ENCODE data around the gene BACH2. TPM values are rescaled to one million over a fixed set of nuclear protein-coding genes. Genes with fewer than 3 reads are reported as not detected.

BACH2 gene
- total and polyA plus RNA-seq, 10 of the 15 experiments (the other 5 are each of a cell fraction or from before 2014, with no cell fraction given), result 0.03 to 0.28 (median 0.04) TPM; not detected in 3

GRCh38 chr6:90329386-90330077 is 32.9 kb upstream of the BACH2 start (continued):
- TF ChIP-seq BMI1 (IDR thresholded peaks at IDR 0.05; ENCODE audit: borderline replicate concordance) (no peak), ATF7 (IDR thresholded peaks at IDR 0.05; ENCODE audit: low read depth) (no peak), SP1 (IDR thresholded peaks at IDR 0.05; ENCODE audit: low read depth, low read length) (no peak), E2F4 (IDR thresholded peaks at IDR 0.05; ENCODE audit: low read depth, low read length) (no peak), ESRRA (IDR thresholded peaks at IDR 0.05; ENCODE audit: low read length) (no peak), PRDM15 (CRISPR knock-in tag; IDR thresholded peaks at IDR 0.05) (no peak)

- in situ Hi-C loops (cut with MboI) (no loop called here), intact Hi-C loops (cut with micrococcal nuclease; ENCODE audit: unreplicated experiment) (no loop called here)
- Histone ChIP-seq H3K27ac (ENCODE audit: control insufficient read depth, insufficient read depth) (no peak overlapping the region), H2AFZ (ENCODE audit: control insufficient read depth, low read depth, low read length) (no peak overlapping the region), H3K27me3 (replicated peaks in 1 of 2; ENCODE audit: control insufficient read depth in 2 of 2, insufficient read depth in 2 of 2, low read length in 1 of 2) (peaks cover 0 to 3% of the 10 kb centered on the region in 2 experiments; a peak in 1 of 4 replicates), H3K4me2 (ENCODE audit: control insufficient read depth, insufficient read depth) (no peak overlapping the region), H3K4me1 (ENCODE audit: control insufficient read depth, insufficient read depth, low read length) (no peaks in the 10 kb centered on the region), H3K79me2 (ENCODE audit: control insufficient read depth, insufficient read depth, low read length) (no peaks in the 10 kb centered on the region), H4K20me1 (ENCODE audit: control insufficient read depth, insufficient read depth) (no peaks in the 10 kb centered on the region), H3K36me3 (ENCODE audit: control insufficient read depth in 2 of 2, insufficient read depth in 2 of 2, low read length in 1 of 2) (no peaks in the 10 kb centered on the region), H3K4me3 (no peak overlapping the region), H3K9ac (ENCODE audit: control insufficient read depth, insufficient read depth, low read length) (no peak overlapping the region), H3K9me3 (replicated peaks; ENCODE audit: control insufficient read depth, insufficient read depth, low read length) (no peaks in the 10 kb centered on the region)
- SMC1A ChIA-PET (ENCODE audit: uncharacterized antibody, unreplicated experiment), result no interaction called here
- POLR2A ChIA-PET, result no interaction called here
- CTCF ChIA-PET, result no interaction called here
- DNase-seq (ENCODE audit: low read depth, low spot score) (no peak), FAIRE-seq (no peak), ATAC-seq (no peak)
- 20% methylated on average over 1 of the region's 1 CpG for WGBS (ENCODE audit: insufficient coverage, insufficient replicate concordance, low lambda C conversion rate, missing lambda C conversion rate)
- BruUV-seq (replicated peaks), result no TSS peak
- RAD21 ChIA-PET (ENCODE audit: unreplicated experiment), result no interaction called here
- TF ChIP-seq HCFC1 (IDR thresholded peaks at IDR 0.05; ENCODE audit: low read length), result no peak
- no peak for TF ChIP-seq JUND (IDR thresholded peaks at IDR 0.05; ENCODE audit: low read depth, low read length)
- TF ChIP-seq BCLAF1 (IDR thresholded peaks at IDR 0.05), result no peak
- TF ChIP-seq RELA (IDR thresholded peaks at IDR 0.05; ENCODE audit: borderline replicate concordance, partially characterized antibody), result no peak
- no peak for TF ChIP-seq BCL11A (IDR thresholded peaks at IDR 0.05; ENCODE audit: low read depth, low read length)
- TF ChIP-seq NRF1 (conservative IDR thresholded peaks at IDR 0.05; ENCODE audit: low read depth, low read length), result no peak
- no peak for TF ChIP-seq BMI1 (IDR thresholded peaks at IDR 0.05; ENCODE audit: borderline replicate concordance)
- TF ChIP-seq NFXL1 (IDR thresholded peaks at IDR 0.05; ENCODE audit: borderline replicate concordance), result no peak
These were observed 31.4 kb upstream of the BACH2 start for GRCh38 chr6:90328004-90328403.
